ENCODE results near the gene ENTREP1.
A peak's percentile ranks its signal among the peaks of the same experiment; 100 is the strongest.
"Not testable (repeated sequence)": the region's sequence is repeated elsewhere in the genome, so short reads cannot be mapped to it uniquely, and the experiment has no call there.

Gene ENTREP1

GRCh38 chr9:69299826-69300225, 25.2 kb upstream of the ENTREP1 start:
- no peak for TF ChIP-seq CTCF (IDR thresholded peaks at IDR 0.05; ENCODE audit: low read depth, low read length, missing control alignments)
- in situ Hi-C loops (cut with HindIII; ENCODE audit: low pct_ligation_motif_present, low sequenced_read_pairs): no loop called here
- Histone ChIP-seq H3K4me3 (ENCODE audit: low read depth, low read length) (no peak overlapping the region), H3K36me3 (replicated peaks) (no peaks in the 10 kb centered on the region), H3K27me3 (replicated peaks) (no peaks in the 10 kb centered on the region), H3K27ac (no peak overlapping the region)
- no peak for DNase-seq

- Histone ChIP-seq H3K27ac (no peak overlapping the region), H3K4me3 (ENCODE audit: low read depth, low read length) (no peak overlapping the region), H3K27me3 (replicated peaks) (no peaks in the 10 kb centered on the region), H3K36me3 (replicated peaks) (no peaks in the 10 kb centered on the region)
- TF ChIP-seq CTCF (IDR thresholded peaks at IDR 0.05; ENCODE audit: low read depth, low read length, missing control alignments): no peak
- DNase-seq: no peak
- in situ Hi-C loops (cut with HindIII; ENCODE audit: low pct_ligation_motif_present, low sequenced_read_pairs): no loop called here
Measured at GRCh38 chr9:69303331-69303730, 21.7 kb upstream of the ENTREP1 start.

DNA sequence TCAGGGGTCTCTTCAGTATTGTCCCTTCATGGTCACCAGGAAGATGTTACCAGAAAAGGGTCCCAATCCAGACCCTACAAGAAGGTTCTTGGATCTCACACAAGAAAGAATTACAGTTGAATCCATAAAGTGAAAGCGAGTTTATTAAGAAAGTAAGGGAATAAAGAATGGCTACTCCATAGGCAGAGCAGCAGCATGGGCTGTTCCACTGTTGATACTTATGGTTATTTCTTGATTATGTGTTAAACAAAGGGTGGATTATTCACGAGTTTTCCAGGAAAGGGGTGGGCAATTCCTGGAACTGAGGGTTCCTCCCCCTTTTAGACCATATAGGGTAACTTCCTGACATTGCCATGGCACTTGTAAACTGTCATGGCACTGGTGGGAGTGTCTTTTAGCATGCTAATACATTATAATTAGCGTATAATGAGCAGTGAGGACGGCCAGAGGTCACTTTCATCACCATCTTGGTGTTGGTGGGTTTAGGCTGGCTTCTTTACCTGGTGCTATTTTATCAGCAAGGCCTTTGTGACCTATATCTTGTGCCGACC, 18.0 kb upstream of the ENTREP1 start:
- in situ Hi-C loops (cut with HindIII; ENCODE audit: low pct_ligation_motif_present, low sequenced_read_pairs); H3K4me3 ChIP-seq (ENCODE audit: low read depth, low read length); H3K27me3 ChIP-seq (replicated peaks); DNase-seq; H3K27ac ChIP-seq; H3K36me3 ChIP-seq (replicated peaks): not testable (repeated sequence)

- DNase-seq: peak; percentile 68
- TF ChIP-seq CTCF (IDR thresholded peaks at IDR 0.05; ENCODE audit: low read depth, low read length, missing control alignments): no peak
- Histone ChIP-seq H3K27me3 (replicated peaks) (no peaks in the 10 kb centered on the region), H3K4me3 (ENCODE audit: low read depth, low read length) (no peak overlapping the region), H3K36me3 (replicated peaks) (no peaks in the 10 kb centered on the region), H3K27ac (no peak overlapping the region)
- in situ Hi-C loops (cut with HindIII; ENCODE audit: low pct_ligation_motif_present, low sequenced_read_pairs): no loop called here
Measured at GRCh38 chr9:69307446-69308205, 17.4 kb upstream of the ENTREP1 start.

DNA sequence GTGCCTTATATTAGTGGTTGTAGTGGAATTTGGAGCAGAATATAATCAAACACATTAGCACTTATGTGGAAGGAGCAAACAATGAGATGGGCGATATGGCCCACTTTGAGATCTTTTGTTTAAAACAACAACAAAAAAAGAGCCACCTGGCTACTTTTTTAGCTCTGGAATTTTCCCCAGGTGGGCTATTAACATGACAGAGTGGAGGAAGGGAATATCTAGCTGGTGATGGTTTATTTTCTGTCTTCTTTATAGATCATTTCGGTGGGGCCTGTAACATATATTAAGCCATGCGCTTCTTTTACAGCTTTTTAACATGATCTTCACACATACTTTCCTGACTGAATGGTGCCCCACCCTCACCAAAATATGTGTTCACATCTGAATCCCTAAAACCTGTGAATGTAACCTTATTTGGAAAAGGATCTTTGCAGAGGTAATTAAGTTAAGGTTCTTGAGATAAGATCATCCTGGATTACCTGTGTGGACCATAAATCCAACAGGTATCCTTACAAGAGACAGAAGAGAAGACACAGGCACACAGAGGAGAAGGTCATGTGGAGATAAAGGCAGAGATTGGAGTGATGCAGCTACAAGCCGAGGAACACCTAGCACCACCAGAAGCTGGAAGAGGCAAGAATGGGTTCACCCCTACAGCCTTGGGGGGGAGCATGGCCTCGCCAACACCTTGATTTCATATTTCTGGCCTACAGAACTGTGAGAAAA, 16.6 kb upstream of the ENTREP1 start:
- no peak for TF ChIP-seq CTCF (IDR thresholded peaks at IDR 0.05; ENCODE audit: low read depth, low read length, missing control alignments)
- in situ Hi-C loops (cut with HindIII; ENCODE audit: low pct_ligation_motif_present, low sequenced_read_pairs): no loop called here
- H3K27me3 ChIP-seq (replicated peaks): no peaks in the 10 kb centered on the region
- no peak overlapping the region for H3K27ac ChIP-seq
- no peak for DNase-seq
- H3K36me3 ChIP-seq (replicated peaks): no peaks in the 10 kb centered on the region
- H3K4me3 ChIP-seq (ENCODE audit: low read depth, low read length): no peak overlapping the region

- H3K27me3 ChIP-seq (replicated peaks): no peaks in the 10 kb centered on the region
- in situ Hi-C loops (cut with HindIII; ENCODE audit: low pct_ligation_motif_present, low sequenced_read_pairs): no loop called here
- H3K36me3 ChIP-seq (replicated peaks): no peaks in the 10 kb centered on the region
- no peak for DNase-seq
- TF ChIP-seq CTCF (IDR thresholded peaks at IDR 0.05; ENCODE audit: low read depth, low read length, missing control alignments): no peak
- no peak overlapping the region for H3K27ac ChIP-seq
- no peak overlapping the region for H3K4me3 ChIP-seq (ENCODE audit: low read depth, low read length)
Measured at GRCh38 chr9:69313175-69313574, 11.8 kb upstream of the ENTREP1 start.
